Fibroblast of the conjunctiva (primary cell): Measurements from ENCODE around the gene TTC7B.
"Not testable (repeated sequence)": the region's sequence is repeated elsewhere in the genome, so short reads cannot be mapped to it uniquely, and the experiment has no call there.

Source experiments
- DNase-seq: peaks from one replicate; pipeline ENCODE4 v3.0.0-alpha.2; 2010; ENCODE audit warnings: low read depth

TTC7B gene

GRCh38 chr14:90544971-90545370 lies 271.3 kb downstream of the TTC7B start:
- DNase-seq, result no peak

- no peak for DNase-seq
These were observed 271.7 kb downstream of the TTC7B start for GRCh38 chr14:90544566-90544965.

GRCh38 chr14:90543876-90544275 lies 272.4 kb downstream of the TTC7B start:
- DNase-seq, result no peak

- DNase-seq, result no peak
These were observed 275.1 kb downstream of the TTC7B start for GRCh38 chr14:90541076-90541634.

GRCh38 chr14:90540437-90540836 lies 275.8 kb downstream of the TTC7B start:
- no peak for DNase-seq

DNA sequence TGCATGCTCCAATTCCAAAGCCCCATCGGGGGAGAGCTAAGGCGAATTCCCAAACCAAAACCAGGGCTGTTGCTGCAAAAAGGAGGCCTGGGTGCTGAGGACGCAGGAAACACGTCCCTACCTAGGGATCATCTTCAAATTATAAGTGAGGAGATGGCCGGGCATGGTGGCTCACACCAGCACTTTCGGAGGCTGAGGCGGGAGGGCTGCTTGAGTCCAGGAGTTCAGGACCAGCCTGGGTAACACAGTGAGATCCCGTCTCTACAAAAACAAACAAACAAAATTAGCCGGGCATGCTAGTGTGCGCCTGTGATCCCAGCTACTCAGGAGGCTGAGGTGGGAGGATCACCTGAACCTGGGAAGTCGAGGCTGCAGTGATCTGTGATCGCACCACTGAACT lies 276.2 kb downstream of the TTC7B start:
- DNase-seq, result no peak

DNA sequence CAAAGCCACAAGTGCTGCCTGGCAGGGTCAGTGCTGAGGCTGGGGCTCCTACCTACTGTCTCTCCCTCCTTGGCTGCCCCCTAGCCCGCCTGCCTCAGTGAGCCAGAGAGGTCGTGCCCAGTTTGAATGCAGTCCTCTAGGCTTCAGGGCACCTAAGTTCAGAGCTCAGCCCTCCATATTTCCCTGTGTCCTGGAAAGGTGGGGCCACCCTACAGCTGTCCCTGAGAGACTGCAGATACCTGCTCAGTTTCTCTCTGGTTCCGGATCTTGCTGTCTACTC lies 276.8 kb downstream of the TTC7B start:
- no peak for DNase-seq

GRCh38 chr14:90538716-90539495 lies 277.3 kb downstream of the TTC7B start:
- DNase-seq, result no peak

DNA sequence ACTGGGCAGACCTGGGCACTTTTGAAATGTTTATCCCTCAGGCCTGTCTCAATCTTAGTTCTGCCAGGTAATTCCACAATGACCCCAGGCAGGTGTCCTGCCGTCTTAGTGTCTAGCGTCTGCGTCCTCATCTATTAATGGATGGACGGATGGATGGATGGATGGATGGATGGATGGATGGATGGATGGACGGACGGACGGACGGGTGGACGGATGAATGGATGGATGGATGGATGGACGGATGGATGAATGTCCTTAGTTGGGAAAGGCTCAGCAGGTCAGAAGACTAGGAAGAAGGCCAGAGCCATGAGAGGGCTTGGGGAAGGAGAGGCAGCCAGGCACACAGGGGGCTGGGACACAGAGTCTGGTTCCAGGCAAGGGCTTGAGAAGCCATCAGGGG lies 278.1 kb downstream of the TTC7B start:
- no peak for DNase-seq

DNA sequence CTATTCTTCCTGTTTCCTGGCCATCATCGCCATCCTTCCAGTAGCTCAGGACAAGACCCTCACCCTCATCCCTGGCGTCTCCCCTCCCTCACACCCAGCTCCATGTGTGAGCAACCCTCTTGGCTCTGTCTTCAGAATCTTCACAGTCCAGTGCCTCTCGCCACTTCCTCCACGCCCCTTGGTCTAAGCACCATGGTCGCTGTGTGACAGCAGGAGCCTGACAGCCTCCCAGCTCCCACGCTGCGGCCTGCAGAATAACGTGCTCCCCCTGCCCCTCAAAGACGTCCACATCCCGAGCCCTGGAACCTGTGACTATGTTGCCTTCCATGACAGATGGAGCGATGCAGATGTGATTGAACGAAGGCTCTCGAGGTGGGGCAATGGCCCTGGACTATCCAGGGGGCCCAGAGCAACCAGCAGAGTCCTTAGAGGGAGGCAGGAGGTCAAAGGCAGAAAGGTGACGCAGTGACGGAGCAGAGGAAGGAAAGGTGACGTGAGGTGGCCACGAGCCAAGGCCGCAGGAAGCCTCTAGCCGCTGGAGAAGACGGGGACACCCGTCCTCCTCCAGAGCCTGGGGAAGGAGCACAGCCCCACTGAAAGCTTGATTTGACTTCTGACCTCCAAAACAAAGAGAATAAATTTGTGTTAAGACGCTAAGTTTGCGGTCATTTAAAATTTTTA lies 279.6 kb downstream of the TTC7B start:
- no peak for DNase-seq

DNA sequence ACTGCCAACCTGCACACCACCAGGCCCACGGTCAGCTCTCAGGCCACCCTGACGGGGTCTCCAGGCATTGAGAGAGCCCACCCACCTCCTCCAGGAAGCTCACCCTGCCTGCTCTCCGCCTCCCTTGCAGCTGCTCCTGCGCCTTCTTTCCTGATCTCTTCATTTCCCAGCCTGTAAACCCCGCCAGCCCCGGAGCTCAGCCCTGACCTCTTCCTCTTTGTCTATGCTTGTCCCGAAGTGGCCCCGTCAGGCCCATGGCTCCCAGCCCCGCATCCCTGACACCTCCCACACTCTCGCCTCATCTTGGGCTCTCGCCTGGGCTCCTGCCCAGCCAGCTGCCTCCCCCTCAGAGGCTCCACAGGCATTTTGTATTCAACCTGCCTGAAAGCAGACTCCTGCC lies 280.1 kb downstream of the TTC7B start:
- DNase-seq, result no peak

DNA sequence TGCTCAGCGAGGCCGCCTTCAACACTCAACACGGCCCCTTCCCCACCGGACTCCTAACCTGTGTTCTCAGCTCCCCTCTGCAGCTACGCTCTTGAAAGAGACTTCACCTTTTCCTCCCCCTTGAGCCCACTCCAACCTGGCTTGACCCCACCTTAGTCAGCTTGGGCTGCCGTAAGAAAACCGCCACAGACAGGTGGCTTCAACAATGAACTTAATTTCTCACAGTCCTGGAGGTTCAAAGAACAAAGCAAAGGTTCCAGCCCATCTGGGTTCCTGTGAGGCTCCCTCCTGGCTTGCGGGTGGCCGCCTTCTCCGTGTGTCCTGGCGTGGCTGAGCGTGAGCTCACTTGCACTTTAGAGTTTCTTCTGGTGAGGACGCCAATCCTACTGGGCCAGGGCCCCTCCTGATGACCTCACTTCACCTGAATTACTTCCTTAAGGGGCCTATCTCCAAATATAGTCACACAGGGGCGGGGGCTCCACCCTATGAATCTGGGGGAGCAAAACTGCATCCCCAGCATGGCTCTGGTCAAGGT lies 280.6 kb downstream of the TTC7B start:
- DNase-seq, result no peak

GRCh38 chr14:90534838-90535555 lies 281.2 kb downstream of the TTC7B start:
- no peak for DNase-seq

DNA sequence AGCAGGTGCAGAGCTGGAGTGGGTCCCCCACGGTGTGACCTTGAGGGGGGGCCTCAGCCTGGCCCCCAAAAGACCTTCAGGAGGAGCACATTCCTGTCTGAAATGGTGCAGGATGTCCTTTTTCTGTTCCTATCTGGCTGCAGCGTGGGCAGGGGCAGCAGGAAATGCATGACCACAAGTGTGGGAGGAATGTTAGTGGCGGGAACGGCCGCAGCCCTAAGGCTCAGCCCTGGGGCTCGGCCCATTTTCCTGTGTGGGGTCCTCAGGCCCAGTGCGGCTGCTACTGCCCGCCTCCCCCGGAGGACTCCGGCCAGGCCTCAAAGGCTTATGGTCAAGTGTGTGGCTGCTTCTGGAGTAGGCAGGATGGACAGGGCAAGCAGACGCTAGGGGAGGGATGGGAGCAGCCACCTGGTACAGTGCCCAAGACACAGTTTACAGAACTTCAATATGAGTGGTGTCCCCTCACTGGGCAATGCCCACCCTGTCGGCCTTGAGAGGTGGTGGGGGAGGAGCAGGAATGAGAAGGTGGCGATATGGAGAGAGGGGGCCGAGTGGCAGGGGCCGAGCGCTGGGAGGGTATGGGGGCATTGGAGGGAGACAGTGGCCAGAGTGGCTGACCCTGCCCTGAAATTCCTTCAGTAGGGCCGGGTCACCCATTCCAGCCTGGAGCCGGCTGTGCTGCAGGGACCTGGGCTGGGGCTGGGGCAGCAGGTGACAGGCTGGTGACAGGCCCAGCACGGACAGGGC lies 282.0 kb downstream of the TTC7B start:
- no peak for DNase-seq

DNA sequence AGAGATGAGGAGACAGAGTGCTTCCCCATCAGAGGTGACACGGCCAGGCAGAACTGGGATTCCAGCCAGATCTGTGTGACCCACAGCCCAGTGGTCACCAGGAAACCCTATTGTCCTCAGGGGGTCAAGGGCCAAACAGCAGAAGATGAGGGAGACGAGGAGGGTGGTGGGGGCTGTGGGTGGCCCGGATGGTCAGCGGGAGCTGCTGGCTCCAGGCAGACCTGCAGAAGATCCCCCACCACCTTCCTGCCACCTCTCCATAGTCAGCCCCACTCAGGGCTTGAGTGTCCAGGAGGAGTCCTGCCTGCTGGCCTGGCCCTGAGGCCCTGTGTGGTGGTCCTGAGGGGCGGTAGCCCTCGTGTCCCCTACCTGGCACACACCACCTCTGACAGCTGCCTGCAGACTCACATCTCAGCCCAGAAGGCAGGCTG lies 282.6 kb downstream of the TTC7B start:
- DNase-seq, result no peak

- no peak for DNase-seq
These were observed 283.3 kb downstream of the TTC7B start for GRCh38 chr14:90532826-90533525.

DNA sequence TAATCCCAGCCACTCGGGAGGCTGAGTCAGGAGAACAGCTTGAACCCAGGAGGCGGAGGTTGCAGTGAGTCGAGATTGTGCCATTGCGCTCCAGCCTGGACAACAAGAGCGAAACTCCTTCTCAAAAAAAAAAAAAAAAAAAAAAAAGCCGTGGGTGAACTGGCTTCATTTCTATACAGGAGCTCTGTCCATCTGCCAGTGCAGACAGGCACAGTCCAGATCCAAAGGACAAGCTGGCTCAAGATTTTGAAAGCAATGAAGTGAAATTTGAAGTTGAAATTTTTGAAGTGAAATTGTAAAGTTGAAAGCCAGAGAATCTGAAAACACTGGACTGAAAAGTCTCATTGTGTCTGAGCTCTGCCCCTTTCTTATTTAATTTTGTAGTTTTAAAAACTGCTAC lies 284.7 kb downstream of the TTC7B start:
- no peak for DNase-seq

DNA sequence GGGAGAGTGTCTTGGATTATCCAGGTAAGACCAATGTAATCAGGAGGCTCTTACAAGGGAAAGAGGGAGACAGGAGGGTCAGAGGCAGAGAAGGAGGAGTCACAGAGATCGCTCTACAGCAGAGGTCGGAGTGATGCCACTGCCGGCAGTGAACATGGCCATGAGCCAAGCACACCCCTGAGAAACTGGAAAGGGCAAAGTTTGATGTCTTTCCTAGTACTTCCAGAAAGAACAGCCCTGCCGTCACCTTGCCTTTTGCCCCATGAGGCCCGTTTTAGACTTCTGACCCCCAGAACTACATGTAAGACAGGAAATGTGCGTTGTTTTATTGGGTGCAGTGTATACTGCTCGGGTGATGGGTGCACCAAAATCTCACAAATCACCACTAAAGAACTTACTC lies 285.7 kb downstream of the TTC7B start:
- DNase-seq, result no peak

GRCh38 chr14:90527978-90528377 lies 288.3 kb downstream of the TTC7B start:
- DNase-seq, result no peak

GRCh38 chr14:90526536-90526935 lies 289.7 kb downstream of the TTC7B start:
- DNase-seq, result not testable (repeated sequence)

- DNase-seq, result not testable (repeated sequence)
These were observed 290.7 kb downstream of the TTC7B start for GRCh38 chr14:90525353-90526028.
